Stimulated activated CD4-positive, alpha-beta T cell treated with anti-CD3 and anti-CD28 coated beads, Interleukin-1b, Interleukin-23, amount 100 ng/mL, for 1 hour (primary cell): ENCODE data around the gene FAM174B.
"Not testable (repeated sequence)": the region's sequence is repeated elsewhere in the genome, so short reads cannot be mapped to it uniquely, and the experiment has no call there.

Source experiments
- DNase-seq, 2 donors: peaks; one replicate each; pipeline ENCODE4 v3.0.0-alpha.2; 2020; ENCODE audit warnings: low read depth in 2 of 2

The FAM174B gene

DNA sequence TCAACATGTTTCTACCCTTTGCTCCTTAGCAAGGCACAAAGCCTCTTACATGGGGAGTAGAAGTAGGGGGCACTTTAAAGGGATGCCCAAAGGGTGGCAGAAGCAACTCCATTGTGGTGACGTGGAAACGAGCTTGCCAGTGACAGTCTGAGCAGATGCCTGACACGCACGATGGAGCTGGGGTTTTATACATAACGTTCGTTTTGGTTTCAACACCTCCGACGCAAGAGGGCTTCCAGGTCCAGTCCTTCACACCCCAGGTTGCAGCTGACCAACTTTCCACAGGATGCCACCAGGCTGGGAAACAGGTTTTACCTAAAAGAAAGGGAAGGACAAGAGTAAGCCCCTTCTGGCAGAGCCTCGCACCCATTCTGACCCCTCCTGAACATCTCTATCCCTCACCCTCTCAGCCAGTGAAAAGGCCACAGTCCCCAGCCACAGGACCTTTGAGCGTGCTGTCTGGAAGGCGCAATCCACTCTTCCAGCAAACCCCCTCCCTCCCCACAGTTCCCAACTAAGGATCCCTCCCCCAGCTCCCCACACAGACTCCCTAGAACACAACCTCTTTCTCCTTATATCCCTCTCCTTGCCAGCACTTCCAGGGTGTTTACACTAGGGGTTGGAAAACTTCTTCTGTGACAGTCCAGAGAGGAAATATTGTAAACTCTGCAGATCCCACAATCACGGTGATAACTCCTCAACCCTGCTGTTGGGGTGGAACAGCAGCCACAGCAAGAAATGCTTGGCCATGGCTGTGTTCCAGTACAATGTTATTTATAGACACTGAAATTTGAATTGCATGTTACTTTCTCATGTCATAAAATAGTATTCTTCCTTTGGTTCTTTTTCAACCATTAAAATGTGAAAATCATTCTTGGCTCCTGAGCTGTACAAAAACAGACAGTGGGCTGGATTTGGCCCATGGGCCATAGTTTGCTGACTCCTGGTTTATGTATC is 36.2 kb downstream of the FAM174B start:
- no peak for DNase-seq

DNA sequence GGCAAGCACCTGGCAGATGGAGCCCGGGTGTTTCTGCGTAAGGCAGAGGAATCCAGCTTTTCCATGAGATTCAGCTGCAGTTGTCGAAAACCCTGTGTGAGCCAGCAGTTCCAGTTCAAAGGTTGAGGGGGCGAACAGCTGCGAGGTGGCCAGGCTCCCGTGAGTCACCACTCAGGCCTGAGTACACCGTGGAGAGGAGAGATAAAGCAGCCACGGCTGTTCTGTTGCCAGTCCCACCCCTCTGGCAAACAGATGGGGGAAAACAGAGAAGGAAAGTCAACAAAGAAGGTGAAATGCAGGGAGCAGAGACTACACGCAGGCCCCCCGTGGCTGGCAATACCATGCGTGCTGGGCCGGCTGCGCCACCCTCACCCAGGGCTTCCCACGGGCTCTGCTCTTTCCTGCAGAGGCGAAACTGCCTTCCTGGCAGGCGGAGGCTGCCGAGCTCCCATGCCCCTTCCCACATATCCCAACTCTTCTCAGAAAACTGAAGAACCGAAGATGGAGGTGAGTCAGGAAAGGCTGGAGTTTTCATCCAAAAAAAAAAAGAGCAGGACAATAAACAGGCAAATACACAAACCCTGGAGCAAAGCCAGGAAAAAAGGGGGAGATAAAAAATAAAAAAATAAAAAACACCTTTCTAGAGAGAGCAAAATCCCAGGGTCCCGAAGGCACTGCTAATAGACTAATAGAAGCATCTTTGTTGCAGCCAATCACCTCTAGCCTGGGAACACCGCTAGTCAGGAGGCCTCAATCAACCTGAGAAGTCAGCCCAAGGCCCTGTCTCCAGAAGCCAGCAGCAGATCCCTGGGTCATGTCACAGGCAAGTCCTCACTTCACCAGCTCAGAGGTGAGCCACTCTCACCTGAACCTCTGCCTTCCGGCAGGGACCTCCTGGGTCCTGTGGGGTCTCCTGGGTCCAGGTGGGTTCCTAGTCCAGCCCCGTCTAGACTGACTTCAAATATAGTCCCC is 37.7 kb downstream of the FAM174B start:
- no peak for DNase-seq

DNA sequence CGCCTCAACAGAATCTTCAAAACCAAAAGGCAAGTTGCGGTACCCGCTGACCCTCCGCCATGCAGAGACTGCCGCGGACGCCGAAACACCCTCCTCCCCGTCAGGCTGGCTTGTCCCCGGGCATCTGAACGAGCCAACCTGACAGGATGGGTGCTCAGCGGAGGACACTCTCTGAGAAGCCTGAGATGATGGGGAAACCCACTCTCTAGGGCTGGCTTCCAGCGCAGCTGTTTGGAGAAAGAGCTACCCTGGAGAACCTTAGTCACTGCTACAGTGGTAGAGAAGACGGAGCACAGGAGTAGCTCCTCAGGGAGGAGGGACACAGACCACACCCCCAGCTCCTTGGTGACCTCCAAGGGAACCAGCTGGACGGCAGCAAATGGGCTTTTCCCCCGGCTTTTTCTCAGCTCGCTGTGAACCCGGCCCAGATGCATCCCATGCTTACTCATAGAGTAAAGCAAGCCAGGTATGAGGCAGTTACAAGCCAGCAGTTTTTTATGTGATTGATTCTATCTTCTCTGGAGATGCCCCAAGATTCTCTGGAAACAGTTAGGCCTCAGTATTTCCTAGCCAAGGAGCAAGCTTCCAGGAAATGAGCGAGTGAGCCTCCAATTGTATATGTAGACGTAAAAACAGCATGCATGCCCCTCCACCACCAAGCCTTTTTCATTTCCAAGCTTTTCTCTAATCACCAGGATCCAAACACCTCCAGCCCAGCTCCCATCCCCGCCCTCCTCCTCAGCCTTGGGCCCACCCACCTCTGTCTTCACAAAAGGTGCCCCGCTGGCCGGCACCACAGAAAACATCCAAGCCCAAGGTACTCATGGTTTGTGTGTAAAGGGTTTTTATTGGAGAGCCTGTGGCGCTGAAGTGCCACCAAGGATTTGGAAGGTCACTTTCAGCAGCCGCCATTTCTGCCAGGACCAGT is 38.7 kb downstream of the FAM174B start:
- no peak for DNase-seq

DNA sequence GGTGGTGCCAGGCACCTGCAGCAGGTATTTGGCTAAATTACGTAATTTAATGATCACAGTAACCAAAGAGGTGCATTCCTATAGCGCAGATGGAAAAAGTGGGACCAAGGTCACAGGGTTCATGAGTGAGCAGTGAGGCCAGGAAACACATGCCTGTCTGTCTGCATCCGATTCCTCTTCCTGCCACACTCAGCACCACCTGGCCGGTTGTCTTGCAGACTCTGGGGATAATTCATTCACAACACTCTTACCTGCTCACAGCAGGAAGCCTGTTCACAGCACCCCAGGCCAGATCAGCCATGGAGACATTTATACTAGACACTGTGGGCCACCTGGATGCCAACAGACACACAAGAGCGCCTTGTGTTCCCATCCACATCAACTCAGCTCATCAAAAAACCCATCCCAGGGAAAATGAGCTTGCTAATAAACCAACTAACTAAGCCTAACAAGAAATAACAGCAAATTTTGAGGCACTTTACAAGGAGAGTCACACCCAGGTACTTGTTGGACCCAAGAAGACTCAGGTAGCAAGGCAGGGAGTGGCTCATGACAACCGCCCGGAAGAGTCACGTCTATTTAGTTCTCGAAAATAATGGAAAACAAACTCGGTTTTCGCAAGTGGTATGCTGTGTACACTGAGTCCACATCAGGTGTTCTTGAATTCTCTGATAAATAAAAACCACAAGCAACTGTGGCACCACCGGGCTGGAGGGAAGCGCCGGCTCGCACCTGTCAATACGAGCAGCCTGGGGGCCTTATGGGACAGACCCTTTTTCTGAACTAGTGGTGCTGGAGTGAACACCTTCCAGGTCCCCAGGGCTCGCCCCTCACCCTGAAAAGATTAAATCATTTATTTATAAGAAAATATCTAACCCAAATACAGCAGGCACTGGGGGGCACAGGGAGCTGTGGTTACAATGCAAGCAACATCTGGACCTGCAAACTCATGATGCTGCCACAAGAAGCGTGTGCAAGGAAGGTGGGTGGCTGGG is 40.5 kb downstream of the FAM174B start:
- no peak for DNase-seq

DNA sequence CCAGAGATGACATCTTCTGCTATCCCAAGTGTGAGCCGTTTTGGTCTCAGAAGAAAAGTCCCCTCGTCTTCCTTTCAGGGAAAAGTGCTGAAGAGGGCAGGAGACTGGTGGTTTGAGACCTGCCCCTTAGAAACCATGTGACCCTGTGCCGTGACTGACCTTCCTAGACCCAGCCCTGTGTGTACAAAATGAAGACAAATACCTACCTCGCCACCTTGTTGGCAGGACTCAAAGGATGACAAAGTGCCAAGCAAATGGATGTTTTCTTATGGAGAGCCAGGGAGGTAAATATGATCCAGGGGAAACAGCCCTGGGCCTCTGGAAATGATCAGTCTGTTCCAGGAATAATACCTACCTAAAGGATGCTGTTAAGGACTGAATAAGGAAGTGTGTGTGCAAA is 41.3 kb downstream of the FAM174B start:
- no peak for DNase-seq

DNA sequence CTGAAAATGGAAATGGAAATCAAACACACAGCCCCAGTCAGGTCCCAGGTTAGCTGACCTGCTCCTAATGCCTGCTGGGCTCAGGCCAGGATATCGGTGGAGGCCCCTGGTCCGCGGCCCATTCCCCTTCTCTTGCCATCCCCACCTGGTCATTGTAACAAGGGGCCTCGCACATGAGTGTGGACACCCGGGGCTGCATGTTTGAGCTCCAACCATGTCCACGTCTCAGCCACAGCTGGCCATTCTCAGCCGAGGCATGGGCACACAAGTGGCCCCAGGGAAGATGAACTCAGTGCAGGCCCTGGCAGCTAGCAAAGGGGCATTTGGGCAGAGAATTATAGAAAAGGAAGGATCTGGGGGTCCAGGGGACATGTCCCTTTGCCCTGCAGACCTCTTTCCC is 41.7 kb downstream of the FAM174B start:
- no peak for DNase-seq

DNA sequence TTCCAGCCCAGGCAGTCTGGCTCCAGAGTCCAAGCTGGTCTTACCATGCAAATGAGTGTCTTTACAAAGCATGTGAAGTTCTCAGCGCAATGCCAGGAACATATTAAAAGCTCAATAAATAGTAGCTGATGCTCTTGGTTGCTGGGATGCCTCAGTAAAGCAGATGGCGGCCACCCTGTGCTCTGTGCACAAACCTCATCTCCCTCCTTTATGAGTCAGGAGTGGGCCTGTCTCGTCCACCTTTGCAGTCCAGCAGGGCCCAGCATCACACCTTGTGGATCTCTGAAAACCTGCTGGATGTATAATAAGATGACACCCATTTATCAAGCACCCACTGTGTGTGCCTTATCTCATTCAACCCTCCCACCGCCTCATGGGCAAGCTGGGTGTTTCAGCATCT is 42.7 kb downstream of the FAM174B start:
- DNase-seq = no peak

DNA sequence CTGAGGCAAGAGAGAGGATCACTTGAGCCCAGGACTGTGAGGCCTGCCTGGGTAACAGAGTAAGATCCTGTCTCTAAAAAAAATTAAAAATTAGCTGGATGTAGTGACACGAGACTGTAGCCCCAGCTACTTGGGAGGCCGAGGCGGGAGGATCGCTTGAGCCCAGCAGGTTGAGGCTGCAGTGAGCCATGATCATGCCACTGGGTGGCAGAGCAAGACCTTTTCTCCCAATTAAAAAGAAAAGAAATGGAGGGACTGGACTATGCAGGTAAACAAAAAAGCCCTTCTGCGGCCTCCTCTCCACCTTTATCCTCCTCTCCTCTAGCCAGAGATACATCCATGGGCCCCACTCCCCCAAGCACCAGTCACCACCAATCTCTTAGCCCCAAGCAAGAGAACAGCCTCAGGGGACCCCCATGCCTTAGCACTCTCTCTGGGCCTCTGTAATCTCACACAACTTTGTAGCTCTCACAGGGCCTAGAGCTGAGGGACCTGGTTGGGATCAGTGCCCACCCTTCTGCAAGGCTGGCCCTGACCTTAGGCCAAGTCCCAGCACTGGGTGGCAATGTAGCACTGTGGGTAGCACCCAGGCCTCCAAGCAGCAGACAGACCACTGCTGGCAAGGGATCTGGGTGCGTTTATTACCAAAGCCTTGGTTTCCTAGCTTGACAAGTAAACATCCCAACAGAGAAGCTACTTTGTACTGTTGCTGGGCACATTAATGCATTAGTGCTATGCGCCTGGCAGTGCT is 43.4 kb downstream of the FAM174B start:
- DNase-seq = no peak

DNA sequence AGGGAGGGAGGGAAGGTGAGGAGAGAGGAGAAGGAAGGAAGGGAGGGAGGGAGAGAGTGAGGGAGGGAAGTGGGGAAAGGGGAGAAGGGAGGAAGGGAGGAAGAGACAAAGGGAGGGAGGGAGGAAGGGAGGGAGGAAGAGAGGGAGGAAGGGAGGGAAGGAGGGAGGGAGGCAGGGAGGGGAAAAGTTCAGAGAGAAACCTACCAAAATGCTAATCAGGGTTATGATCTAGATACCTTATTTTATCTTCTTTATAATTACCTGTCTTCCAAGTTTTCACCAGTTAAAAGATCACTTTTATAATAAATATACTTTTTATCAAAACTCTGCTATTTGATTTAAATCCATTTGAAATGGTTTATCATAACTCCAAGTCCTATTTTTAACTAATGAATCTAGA is 44.4 kb downstream of the FAM174B start:
- DNase-seq = no peak

DNA sequence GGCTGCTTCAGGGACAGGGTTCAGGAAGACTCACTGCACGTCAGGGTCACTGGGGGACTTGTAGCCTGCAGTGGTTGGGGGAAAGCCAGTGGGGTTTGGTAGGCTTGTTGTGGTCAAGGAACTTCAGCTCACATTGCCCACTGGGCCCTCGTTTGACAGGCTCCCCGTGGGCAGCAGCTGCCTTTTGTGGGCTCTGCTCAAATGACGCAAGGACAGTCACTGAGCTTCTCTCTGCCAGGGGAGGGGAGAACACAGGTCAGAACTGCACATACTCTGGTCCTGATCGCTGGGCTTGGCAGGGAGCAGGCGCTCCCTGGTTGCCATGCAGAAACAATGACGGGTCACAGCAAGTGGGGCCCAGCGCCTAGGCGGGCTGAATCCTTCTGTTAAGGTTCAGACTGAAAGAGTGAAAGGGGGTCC is 45.5 kb downstream of the FAM174B start:
- no peak for DNase-seq

DNA sequence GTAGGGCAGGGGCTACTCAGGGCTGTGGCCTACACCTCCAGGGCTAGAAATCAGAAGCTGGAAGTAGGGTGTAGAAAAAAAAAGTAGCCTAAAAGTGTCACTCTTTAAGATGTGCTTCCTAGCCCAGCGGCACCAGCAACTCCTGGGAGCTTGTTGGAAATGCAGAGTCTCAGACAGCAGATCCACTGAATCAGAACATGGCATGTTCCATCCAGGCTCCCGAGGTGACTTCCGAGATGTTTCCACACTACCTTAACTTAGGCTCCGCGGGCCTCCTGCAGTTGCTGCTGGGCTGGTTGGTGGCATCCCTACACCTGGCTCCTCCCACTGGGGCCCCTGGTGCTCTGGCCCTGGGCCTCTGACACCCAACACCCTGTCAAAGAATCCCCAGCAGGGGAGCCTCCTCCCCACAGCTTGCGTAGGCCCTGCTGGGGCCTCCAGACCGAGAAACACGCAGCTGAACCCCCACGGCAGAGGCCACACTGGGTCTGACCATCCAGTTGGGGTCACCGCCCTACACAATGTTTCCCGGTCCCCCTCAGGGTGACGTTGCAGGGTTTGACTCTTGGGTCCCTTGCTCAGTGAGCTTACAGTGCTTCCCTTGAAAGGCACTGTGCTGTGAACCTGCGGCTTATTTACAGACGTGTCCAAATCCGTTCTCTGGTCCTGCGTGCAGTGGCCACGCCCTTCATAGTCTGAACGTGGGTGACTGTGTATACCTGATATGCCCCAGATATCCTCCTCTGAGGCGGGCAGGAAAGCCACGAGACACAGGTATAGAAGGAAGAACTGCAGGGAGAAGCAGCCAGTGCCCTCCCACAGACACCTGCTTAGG is 46.5 kb downstream of the FAM174B start:
- DNase-seq = no peak

DNA sequence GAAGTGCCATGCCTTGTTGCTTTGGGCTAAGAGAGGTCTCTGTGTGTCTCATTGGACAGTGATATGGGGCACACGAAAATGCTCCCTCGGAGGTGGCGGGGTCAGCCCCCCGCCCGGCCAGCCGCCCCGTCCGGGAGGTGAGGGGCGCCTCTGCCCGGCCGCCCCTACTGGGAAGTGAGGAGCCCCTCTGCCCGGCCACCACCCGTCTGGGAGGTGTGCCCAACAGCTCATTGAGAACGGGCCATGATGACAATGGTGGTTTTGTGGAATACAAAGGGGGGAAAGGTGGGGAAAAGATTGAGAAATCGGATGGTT is 48.8 kb downstream of the FAM174B start:
- DNase-seq = not testable (repeated sequence)

DNA sequence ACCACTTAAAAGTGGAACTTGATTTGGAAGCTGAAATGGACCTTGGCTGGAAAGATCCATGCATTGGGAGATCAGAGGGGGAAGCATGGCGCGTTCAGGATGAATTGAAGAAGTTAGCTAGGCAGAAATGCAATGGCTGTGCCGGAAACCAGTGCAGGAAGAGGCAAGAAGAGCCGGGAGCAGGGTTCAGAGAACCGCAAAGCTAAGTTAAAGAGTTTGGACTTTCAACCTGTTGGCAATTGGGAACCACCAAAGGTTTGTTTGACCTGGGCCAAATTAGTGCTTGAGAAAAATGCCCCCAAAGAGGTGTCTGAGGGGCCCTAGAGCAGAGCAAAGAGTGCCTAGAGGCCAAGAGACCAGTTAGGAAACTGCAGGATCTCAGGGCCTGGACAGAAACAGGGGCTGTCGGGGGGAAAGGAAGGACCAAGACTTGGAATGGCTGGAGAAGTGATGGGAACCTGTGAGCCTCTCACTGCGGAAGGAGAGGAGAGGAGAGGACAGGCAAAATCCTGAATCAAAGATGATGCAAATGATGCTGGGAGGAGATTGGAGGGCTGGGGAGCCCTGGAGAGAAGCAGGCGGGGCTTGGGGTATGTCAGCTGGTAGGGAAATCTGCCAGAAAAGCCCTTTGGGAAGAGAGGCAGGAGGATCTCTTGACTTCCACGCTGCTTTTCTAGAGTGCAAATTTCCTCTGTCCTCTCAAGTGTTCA is 49.3 kb downstream of the FAM174B start:
- DNase-seq = no peak

DNA sequence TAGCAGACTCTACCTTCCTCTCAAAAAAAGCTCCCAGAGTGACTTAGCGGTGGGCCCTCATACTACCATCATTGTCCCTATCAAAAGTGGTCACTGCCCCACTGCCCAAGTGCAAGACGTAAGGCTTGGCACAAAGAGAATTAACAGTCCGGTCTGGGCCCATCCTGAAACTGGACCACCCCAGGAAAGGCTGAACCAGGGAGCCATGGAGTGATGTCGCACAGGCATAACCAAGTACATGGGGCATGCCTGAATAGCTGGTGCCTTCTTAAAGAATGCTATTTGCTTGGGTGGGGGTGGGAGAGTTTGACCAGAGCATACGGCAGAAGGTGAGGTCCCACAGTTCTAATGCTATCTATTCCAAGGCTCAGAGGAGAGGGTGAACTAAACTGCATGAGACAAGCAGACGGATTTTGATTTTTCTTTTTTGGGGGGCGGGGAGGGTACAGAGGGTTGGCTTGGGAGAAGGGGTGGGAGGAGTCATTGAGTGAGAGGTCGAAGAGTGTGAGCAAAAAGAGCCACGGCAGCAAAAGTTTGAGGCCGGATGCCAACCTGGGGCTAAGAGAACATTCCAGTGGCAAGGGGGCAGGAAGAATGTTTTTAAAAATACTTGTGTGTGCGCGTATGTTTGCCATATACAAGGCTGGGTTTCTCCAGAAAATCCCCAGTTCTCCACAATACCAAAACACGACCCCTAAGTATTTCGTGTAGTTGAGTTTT is 50.2 kb downstream of the FAM174B start:
- no peak for DNase-seq

DNA sequence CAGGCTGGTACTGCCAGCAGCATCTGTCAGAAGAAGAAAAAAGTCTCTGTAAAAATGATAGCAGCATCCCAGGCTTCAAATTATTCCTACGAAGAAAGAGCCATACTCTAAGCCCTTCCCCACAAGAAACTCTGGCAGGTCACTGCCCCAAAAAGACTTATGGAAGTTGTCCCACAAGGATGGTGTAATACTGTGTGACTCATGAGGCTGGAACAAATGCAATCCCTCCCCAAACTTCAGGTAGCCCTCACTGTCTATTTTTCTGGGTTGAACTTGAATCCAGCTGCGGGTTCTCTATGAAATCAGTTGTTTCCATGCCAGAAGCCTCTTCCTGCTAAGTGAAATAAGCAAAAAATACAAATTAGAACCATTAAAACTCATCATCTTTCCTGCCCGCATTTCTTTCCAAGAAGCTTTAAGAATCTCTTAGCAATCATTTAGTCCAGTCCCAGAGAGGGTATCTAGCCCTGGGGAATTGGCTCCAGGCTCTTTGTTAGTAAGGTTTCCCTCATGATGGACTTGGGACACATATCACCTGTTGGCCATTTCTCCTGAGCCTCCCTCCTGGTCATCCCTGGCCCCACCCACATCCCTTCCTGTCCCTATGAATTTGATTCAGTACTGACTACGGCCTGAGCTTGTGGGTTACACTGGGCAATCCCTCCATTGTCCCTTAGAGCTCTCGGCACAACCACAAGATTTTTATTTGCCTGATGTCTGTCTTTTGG is 51.7 kb downstream of the FAM174B start:
- DNase-seq = no peak

DNA sequence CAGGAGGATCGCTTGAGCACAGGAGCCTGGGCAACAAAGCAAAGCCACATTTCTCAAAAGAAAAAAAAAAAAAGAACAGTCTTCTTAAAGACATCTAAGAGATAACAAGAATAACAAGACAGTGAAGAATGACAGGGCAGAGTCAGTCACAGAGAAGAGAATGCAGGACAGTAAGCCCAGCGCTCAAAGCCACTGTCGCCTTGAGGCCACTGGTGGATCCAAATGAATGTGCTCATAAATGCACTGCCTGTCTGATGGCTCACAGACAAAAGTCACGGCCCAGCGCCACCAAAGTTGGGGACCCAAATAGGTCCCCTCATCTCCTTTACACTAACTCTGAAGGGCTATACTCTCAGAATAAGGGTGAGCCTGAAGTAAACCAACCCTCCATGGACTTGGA is 52.3 kb downstream of the FAM174B start:
- no peak for DNase-seq

DNA sequence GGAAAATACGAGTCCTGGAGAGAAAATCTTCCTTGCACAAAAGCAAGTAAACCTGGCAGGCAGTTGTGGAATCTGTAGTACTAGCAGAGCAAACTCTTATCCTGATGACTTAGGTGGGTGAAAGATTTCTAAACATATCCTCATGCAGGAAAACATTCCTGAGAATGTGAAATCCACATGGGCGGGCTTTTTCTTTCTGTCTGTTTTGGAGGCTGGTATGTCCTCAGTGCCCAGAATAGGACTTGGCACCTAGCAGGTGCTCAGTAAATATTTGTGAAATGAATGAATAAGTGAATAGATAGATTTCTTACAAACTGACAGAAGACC is 53.3 kb downstream of the FAM174B start:
- DNase-seq = no peak
